NT2/D1 (cell line): Measurements from ENCODE around the gene IGSF23.
"Not testable (repeated sequence)": the region's sequence is repeated elsewhere in the genome, so short reads cannot be mapped to it uniquely, and the experiment has no call there.

Experiments used
- SUZ12 ChIP-seq: IDR thresholded peaks from 2 replicates; pipeline ENCODE4 v1.6.1; 2011; ENCODE audit not compliant: insufficient read length, insufficient read depth; ENCODE audit errors: extremely low read depth
- YY1 ChIP-seq: IDR thresholded peaks from 2 replicates; pipeline ENCODE4 v1.6.1; 2011; ENCODE audit not compliant: insufficient read length, insufficient read depth
- ZNF274 ChIP-seq: IDR thresholded peaks from 2 replicates; pipeline ENCODE4 v1.6.1; 2011; ENCODE audit warnings: mild to moderate bottlenecking, low read depth, low read length

DNA sequence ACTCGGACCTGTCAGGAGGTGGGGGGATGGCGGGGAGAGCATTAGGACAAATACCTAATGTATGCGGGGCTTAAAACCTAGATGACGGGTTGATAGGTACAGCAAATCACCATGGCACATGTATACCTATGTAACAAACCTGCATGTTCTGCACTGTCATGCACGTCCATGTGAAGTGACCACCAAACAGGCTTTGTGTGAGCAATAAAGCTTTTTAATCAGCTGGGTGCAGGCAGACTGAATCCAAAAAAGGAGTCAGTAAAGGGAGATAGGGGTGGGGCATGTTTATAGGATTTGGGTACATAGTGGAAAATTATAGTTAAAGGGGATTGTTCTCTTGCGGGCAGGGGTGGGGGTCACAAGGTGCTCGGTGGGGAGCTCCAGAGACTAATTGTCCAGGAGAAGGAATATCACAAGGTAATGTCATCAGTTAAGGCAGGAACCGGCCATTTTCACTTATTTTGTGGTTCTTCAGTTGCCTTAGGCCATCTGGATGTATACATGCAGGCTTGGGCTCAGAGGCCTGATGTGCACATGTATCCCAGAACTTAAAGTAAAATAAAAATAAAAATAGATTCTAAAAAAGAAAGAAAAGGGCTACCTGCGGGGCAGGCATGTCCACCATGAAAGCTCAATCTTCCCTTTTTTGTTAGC is 21.9 kb upstream of the IGSF23 start:
- TF ChIP-seq ZNF274, YY1, SUZ12: not testable (repeated sequence)
